HepG2 (cell line): ENCODE data around the gene GABRR3. TPM values are rescaled to one million over a fixed set of nuclear protein-coding genes. Genes with fewer than 3 reads are reported as not detected.

Experiments
- ATAC-seq: fragments of 200-7000 bp; cut with Tn5 transposase; 3 replicates; pipeline ENCODE4 v1.9.1; 2020; ENCODE audit warnings: mild to moderate bottlenecking, moderate library complexity
- BruUV-seq: library from RNA; stranded (reverse); fragments of 400-500 nt; replicated peaks from 2 replicates; lab custom pipeline; 2021; lab: Mats Ljungman, UMichigan
- CTCF ChIA-PET: fragments of 300-600 bp; formaldehyde crosslinking; extraction: SDS; loops from one replicate; lab custom pipeline; 2021; ENCODE audit warnings: low total read pairs, inconsistent platforms, low intra/inter-chr PET ratio; lab: Yijun Ruan, JAX
- POLR2A ChIA-PET: fragments of 350-600 bp; sonication (Branson Sonifier 250); formaldehyde crosslinking; loops from one replicate; lab custom pipeline; 2020; ENCODE audit warnings: antibody characterized with exemption, inconsistent platforms; lab: Yijun Ruan, JAX
- DNase-seq: peaks from one replicate; pipeline ENCODE4 v3.0.0-alpha.2; 2015; ENCODE audit warnings: low spot score
- FAIRE-seq: peaks from 3 replicates; lab custom pipeline; 2011; peaks lifted over from hg19 to GRCh38; lab: Jason Lieb, UNC
- H2AFZ ChIP-seq: one replicate; pipeline ENCODE4 v1.6.1; 2011; ENCODE audit warnings: low read length, inconsistent platforms
- H3K27ac ChIP-seq: fragments of 300-600 bp; 3 replicates; pipeline ENCODE4 v1.8.0; 2011; ENCODE audit warnings: mixed run types, mild to moderate bottlenecking, mixed read lengths, low read length, inconsistent platforms; ENCODE audit not compliant: insufficient read depth; ENCODE audit errors: extremely low read length
- H3K27me3 ChIP-seq, 2 experiments: fragments of 200-600 bp in 1 of 2; 2 replicates in 1 of 2; 3 replicates in 1 of 2; pipeline versions ENCODE4 v1.6.0 to v1.8.0; 2011; ENCODE audit warnings: low read length in 2 of 2, mild to moderate bottlenecking in 2 of 2, moderate library complexity in 2 of 2, inconsistent platforms in 1 of 2; ENCODE audit not compliant: insufficient read depth in 2 of 2, control insufficient read depth in 1 of 2
- H3K36me3 ChIP-seq, 2 experiments: fragments of 200-600 bp in 1 of 2; replicated peaks in 1 of 2; 2 replicates in 1 of 2; 3 replicates in 1 of 2; pipeline versions ENCODE4 v1.5.1 to v1.8.0; 2011; ENCODE audit warnings: low read length in 2 of 2, inconsistent platforms in 1 of 2; ENCODE audit not compliant: insufficient read depth in 2 of 2, control insufficient read depth in 1 of 2
- H3K4me1 ChIP-seq: 2 replicates; pipeline ENCODE4 v1.5.1; 2012; ENCODE audit warnings: low read length, inconsistent platforms; ENCODE audit not compliant: insufficient read depth
- H3K4me2 ChIP-seq: 2 replicates; pipeline ENCODE4 v1.6.0; 2011; ENCODE audit warnings: low read depth, low read length, inconsistent platforms
- H3K4me3 ChIP-seq, 3 experiments: fragments of 200-600 bp in 1 of 3; sonication (generic), shearing (Covaris generic) in 1 of 3; replicated peaks in 1 of 3; 2 replicates each; pipeline ENCODE4 v1.5.1; 2011 to 2016; ENCODE audit warnings: low read length in 3 of 3, inconsistent platforms in 2 of 3, low read depth in 2 of 3, mild to moderate bottlenecking in 2 of 3, control low read depth in 1 of 3, mixed read lengths in 1 of 3; ENCODE audit not compliant: insufficient read depth in 1 of 3
- H3K79me2 ChIP-seq: one replicate; pipeline ENCODE4 v1.6.1; 2011; ENCODE audit warnings: low read length, inconsistent platforms; ENCODE audit not compliant: insufficient read depth
- H3K9ac ChIP-seq: 2 replicates; pipeline ENCODE4 v1.6.0; 2011; ENCODE audit warnings: mild to moderate bottlenecking, low read depth, low read length, inconsistent platforms; ENCODE audit not compliant: insufficient read depth
- H3K9me3 ChIP-seq: 2 replicates; pipeline ENCODE4 v1.5.1; 2012; ENCODE audit warnings: mild to moderate bottlenecking, low read length
- H4K20me1 ChIP-seq: 2 replicates; pipeline ENCODE4 v1.6.0; 2011; ENCODE audit warnings: inconsistent platforms, mild to moderate bottlenecking, low read length, moderate library complexity; ENCODE audit not compliant: insufficient read depth
- GTF2F1 ChIP-seq: fragments of 150-350 bp; IDR thresholded peaks from 2 replicates; pipeline ENCODE4 v1.6.1; 2014; ENCODE audit warnings: low read length
- HNRNPUL1 ChIP-seq: fragments of 200-400 bp; formaldehyde crosslinking; IDR thresholded peaks from 2 replicates; pipeline ENCODE4 v1.6.1; 2017; ENCODE audit warnings: low read depth, mild to moderate bottlenecking, low read length, moderate library complexity
- IKZF4 ChIP-seq: sonication (generic); formaldehyde crosslinking; IDR thresholded peaks from 2 replicates; pipeline ENCODE4 v1.5.1; 2020; ENCODE audit warnings: borderline replicate concordance, mild to moderate bottlenecking, low read depth, missing genetic modification reagents; ENCODE audit errors: not compliant biosample characterization
- MBD4 ChIP-seq: IDR thresholded peaks from 2 replicates; pipeline ENCODE4 v1.6.1; 2012; ENCODE audit warnings: low read length, inconsistent platforms, borderline replicate concordance
- NCOA2 ChIP-seq: sonication (generic); formaldehyde crosslinking; IDR thresholded peaks from 2 replicates; pipeline ENCODE4 v1.8.0; 2022; ENCODE audit warnings: inconsistent platforms
- NCOA5 ChIP-seq: sonication (generic); formaldehyde crosslinking; IDR thresholded peaks from 2 replicates; pipeline ENCODE4 v1.4.0; 2020; ENCODE audit warnings: missing genetic modification reagents
- SRSF4 ChIP-seq: fragments of 200-400 bp; formaldehyde crosslinking; IDR thresholded peaks from one replicate; pipeline ENCODE4 v1.6.1; 2018; ENCODE audit warnings: mild to moderate bottlenecking, low read depth, low read length, moderate library complexity; ENCODE audit not compliant: poor library complexity, severe bottlenecking
- TOPORS ChIP-seq: sonication (generic); formaldehyde crosslinking; IDR thresholded peaks from 2 replicates; pipeline ENCODE4 v1.8.0; 2023; ENCODE audit warnings: mild to moderate bottlenecking, missing genetic modification reagents
- ZBTB3 ChIP-seq: sonication (generic); formaldehyde crosslinking; IDR thresholded peaks from 2 replicates; pipeline ENCODE4 v1.4.0; 2020; ENCODE audit warnings: low read depth, mild to moderate bottlenecking, moderate library complexity, missing genetic modification reagents, borderline replicate concordance
- ZBTB38 ChIP-seq: sonication (generic); formaldehyde crosslinking; IDR thresholded peaks from 2 replicates; pipeline ENCODE4 v1.5.1; 2020; ENCODE audit warnings: mild to moderate bottlenecking, missing genetic modification reagents
- ZNF10 ChIP-seq: sonication (generic); formaldehyde crosslinking; IDR thresholded peaks from 2 replicates; pipeline ENCODE4 v1.4.0; 2020; ENCODE audit warnings: mild to moderate bottlenecking, low read depth, missing genetic modification reagents, borderline replicate concordance
- ZNF510 ChIP-seq: sonication (generic); formaldehyde crosslinking; IDR thresholded peaks from 2 replicates; pipeline ENCODE4 v1.4.0; 2020; ENCODE audit warnings: low read depth, mild to moderate bottlenecking, missing genetic modification reagents
- ZNF784 ChIP-seq: sonication (generic); formaldehyde crosslinking; IDR thresholded peaks from 2 replicates; pipeline ENCODE4 v1.5.1; 2020; ENCODE audit warnings: missing genetic modification reagents, mild to moderate bottlenecking, borderline replicate concordance
- WGBS: methylation state at CpG from one replicate; pipeline ENCODE4 v1.1.6; 2017; ENCODE audit warnings: low lambda C conversion rate; 5-methylcytosine and 5-hydroxymethylcytosine counted together
- in situ Hi-C: cut with HindIII; loops from 2 replicates; pipeline ENCODE4 v1.10.0; 2017; ENCODE audit warnings: low pct_unique_long_range_greater_than_20kb; ENCODE audit not compliant: extremely low pct_ligation_motif_present
- intact Hi-C: fragments of 100-400 bp; cut with micrococcal nuclease; formaldehyde crosslinking; loops from one replicate; pipeline ENCODE4 v1.10.0; 2022; ENCODE audit not compliant: unreplicated experiment
- polyA plus RNA-seq, 8 experiments: library from polyadenylated mRNA; depleted of rRNA in 3 of 8; stranded (reverse) in 7 of 8; unstranded in 1 of 8; fragments of >200 nt; fragmentation: Illumina TruSeq in 4 of 8; extraction: Trizol in 4 of 8; gene quantifications; 2 replicates each; pipeline versions ENCODE4 v1.2.1 to v1.2.3, GENCODE V29; 2011 to 2016; ENCODE audit warnings: low read depth in 4 of 8, missing spikeins in 1 of 8, mixed read lengths in 1 of 8; ENCODE audit not compliant: insufficient read depth in 1 of 8
- total RNA-seq, 5 experiments: library from RNA; depleted of rRNA; stranded (reverse); fragments of >200 nt; fragmentation: Illumina TruSeq; extraction: Trizol; gene quantifications; 2 replicates each; pipeline ENCODE4 v1.2.3, GENCODE V29; 2016; ENCODE audit warnings: low read depth in 1 of 5
- TF ChIP-seq, protein P1 (sequence below): IDR thresholded peaks from 2 replicates; pipeline ENCODE4 v1.6.1; 2016; ENCODE audit warnings: low read depth, control low read depth

GABRR3 gene
- total and polyA plus RNA-seq, 2 of the 13 experiments (the other 11 are each of a cell fraction or from before 2014, with no cell fraction given) = 0.42 to 0.83 TPM

DNA sequence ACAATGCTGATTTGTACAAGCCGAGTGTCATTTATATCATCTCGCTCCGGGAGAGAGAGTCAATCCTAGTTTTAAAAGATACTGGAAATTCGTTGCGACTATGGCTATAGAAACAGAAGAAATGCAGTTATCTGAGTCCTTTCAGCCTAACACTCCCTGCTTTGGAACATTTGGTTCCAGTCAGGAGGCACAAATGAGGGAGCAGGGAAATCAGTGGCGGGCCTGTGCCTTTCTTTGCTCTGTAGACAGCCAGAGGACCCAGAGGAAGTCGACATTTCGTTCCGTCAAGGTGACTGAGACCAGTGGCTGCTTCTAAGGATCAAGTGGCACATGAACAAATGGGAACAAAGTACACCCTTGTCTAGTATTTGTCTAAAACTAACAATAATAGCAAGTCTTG lies 62.1 kb downstream of the GABRR3 start:
- peak; percentile 67 for FAIRE-seq
- ChIA-PET POLR2A (no interaction called here), CTCF (no interaction called here)
- WGBS = 79% methylated on average over 9 of the region's 9 CpGs
- ATAC-seq = no peak
- in situ Hi-C loops = loop anchor here (5.0 kb wide), 1 partner anchor 39 kb away; no protein-coding TSS in a partner anchor
- Histone ChIP-seq H3K4me2 (peak overlapping the region; percentile 98), H3K79me2 (peaks cover 42% of the 10 kb centered on the region), H3K27ac (peak overlapping the region; percentile 32), H2AFZ (peak overlapping the region; percentile 79), H3K9me3 (no peaks in the 10 kb centered on the region), H4K20me1 (no peaks in the 10 kb centered on the region), H3K27me3 (no peaks in the 10 kb centered on the region; a peak in 1 of 5 replicates), H3K4me3 (peak overlapping the region; percentile 64 to 85 (median 67)), H3K36me3 (no peaks in the 10 kb centered on the region), H3K4me1 (peaks cover 49% of the 10 kb centered on the region), H3K9ac (peak overlapping the region; percentile 83)
- BruUV-seq = TSS peak; percentile 90
- intact Hi-C loops = loop anchor here (1.0 kb wide), 1 partner anchor 37 kb away; no protein-coding TSS in a partner anchor
- TF ChIP-seq HNRNPUL1 = no peak
- no peak for TF ChIP-seq MBD4
- peak; percentile 91 for TF ChIP-seq ZBTB38 (CRISPR knock-in tag)
- no peak for TF ChIP-seq GTF2F1
- no peak for DNase-seq

- intact Hi-C loops (loop anchor here (1.0 kb wide), 2 partner anchors 38 to 51 kb away; no protein-coding TSS in a partner anchor), in situ Hi-C loops (loop anchor here (5.0 kb wide), 1 partner anchor 40 kb away; no protein-coding TSS in a partner anchor)
- peak within 1 kb of the TSS; percentile 79 for H2AFZ ChIP-seq
- H3K79me2 ChIP-seq = peaks cover 45% of the 10 kb centered on the region
- H3K9me3 ChIP-seq = no peaks in the 10 kb centered on the region
- H3K9ac ChIP-seq = peak within 1 kb of the TSS; percentile 83
- H3K27me3 ChIP-seq = no peaks in the 10 kb centered on the region; a peak in 1 of 5 replicates
- TSS peak; percentile 67 for BruUV-seq
- H4K20me1 ChIP-seq = no peaks in the 10 kb centered on the region
- peaks cover 44% of the 10 kb centered on the region for H3K4me1 ChIP-seq
- ATAC-seq = peak; percentile 97
- 3% methylated on average over 16 of the region's 82 CpGs for WGBS
- H3K27ac ChIP-seq = peak within 1 kb of the TSS; percentile 68
- ChIA-PET POLR2A (interaction anchor here (0.6 to 2.0 kb wide), 5 partner anchors 13 to 150 kb away, joined by 3 to 9 read pairs (median 5); partner anchors contain the start of gene CRYBG3), CTCF (no interaction called here)
- DNase-seq = peak; percentile 52
- peak within 1 kb of the TSS; percentile 64 to 85 (median 67) for H3K4me3 ChIP-seq
- H3K4me2 ChIP-seq = peak within 1 kb of the TSS; percentile 98
- FAIRE-seq = peak; percentile 52
- H3K36me3 ChIP-seq = peaks cover 3 to 7% of the 10 kb centered on the region in 2 experiments; a peak in 3 of 5 replicates
- TF ChIP-seq, protein P1, sequence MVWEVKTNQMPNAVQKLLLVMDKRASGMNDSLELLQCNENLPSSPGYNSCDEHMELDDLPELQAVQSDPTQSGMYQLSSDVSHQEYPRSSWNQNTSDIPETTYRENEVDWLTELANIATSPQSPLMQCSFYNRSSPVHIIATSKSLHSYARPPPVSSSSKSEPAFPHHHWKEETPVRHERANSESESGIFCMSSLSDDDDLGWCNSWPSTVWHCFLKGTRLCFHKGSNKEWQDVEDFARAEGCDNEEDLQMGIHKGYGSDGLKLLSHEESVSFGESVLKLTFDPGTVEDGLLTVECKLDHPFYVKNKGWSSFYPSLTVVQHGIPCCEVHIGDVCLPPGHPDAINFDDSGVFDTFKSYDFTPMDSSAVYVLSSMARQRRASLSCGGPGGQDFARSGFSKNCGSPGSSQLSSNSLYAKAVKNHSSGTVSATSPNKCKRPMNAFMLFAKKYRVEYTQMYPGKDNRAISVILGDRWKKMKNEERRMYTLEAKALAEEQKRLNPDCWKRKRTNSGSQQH (CRISPR knock-in tag) = no peak; the same call in 1 of the 2 replicates
- TF ChIP-seq IKZF4 (CRISPR knock-in tag) (no peak), ZBTB3 (CRISPR knock-in tag) (no peak), SRSF4 (no peak), NCOA2 (CRISPR knock-in tag) (0 out of 2 replicates have a peak, but pooled peaks have one; percentile 17), ZNF784 (CRISPR knock-in tag) (0 out of 2 replicates have a peak, but pooled peaks have one; percentile 26), ZNF510 (CRISPR knock-in tag) (no peak), TOPORS (CRISPR knock-in tag) (peak; percentile 24; the same call in 1 of the 2 replicates), ZNF10 (CRISPR knock-in tag) (no peak), NCOA5 (CRISPR knock-in tag) (no peak)
Observed at GRCh38 chr3:97971679-97972567, 63.2 kb downstream of the GABRR3 start, which contains the start of gene RIOX2. Gene RIOX2 (minus strand): TSS chr3:97972431. CDS start chr3:97967593, 4,838 bp downstream.
